ENCODE results near the gene ATR.
"Not testable (repeated sequence)": the region's sequence is repeated elsewhere in the genome, so short reads cannot be mapped to it uniquely, and the experiment has no call there.

ATR gene

GRCh38 chr3:142553741-142554140 lies 24.8 kb downstream of the ATR start:
- TF ChIP-seq CTCF (IDR thresholded peaks at IDR 0.05; ENCODE audit: insufficient read depth, low read depth, low read length, missing control alignments): no peak

GRCh38 chr3:142552579-142552978 lies 26.0 kb downstream of the ATR start:
- not testable (repeated sequence) for H3K4me3 ChIP-seq (ENCODE audit: low read length); DNase-seq (ENCODE audit: low read depth)

More at GRCh38 chr3:142553741-142554140, 24.8 kb downstream of the ATR start:
- no peak overlapping the region for H3K4me3 ChIP-seq (ENCODE audit: low read length)
- no peak for DNase-seq (ENCODE audit: low read depth)

- no peak for DNase-seq (ENCODE audit: low read depth)
- no peak overlapping the region for H3K4me3 ChIP-seq (ENCODE audit: low read length)
- no peak for TF ChIP-seq CTCF (IDR thresholded peaks at IDR 0.05; ENCODE audit: insufficient read depth, low read depth, low read length, missing control alignments)
These were observed 28.5 kb downstream of the ATR start for GRCh38 chr3:142549986-142550385.

- H3K4me3 ChIP-seq (ENCODE audit: low read length): no peak overlapping the region
- no peak for DNase-seq (ENCODE audit: low read depth)
- no peak for TF ChIP-seq CTCF (IDR thresholded peaks at IDR 0.05; ENCODE audit: insufficient read depth, low read depth, low read length, missing control alignments)
These were observed 35.2 kb downstream of the ATR start for GRCh38 chr3:142543307-142543706.

GRCh38 chr3:142542054-142542453 lies 36.5 kb downstream of the ATR start:
- TF ChIP-seq CTCF (IDR thresholded peaks at IDR 0.05; ENCODE audit: insufficient read depth, low read depth, low read length, missing control alignments): no peak
- H3K4me3 ChIP-seq (ENCODE audit: low read length): no peak overlapping the region
- no peak for DNase-seq (ENCODE audit: low read depth)

GRCh38 chr3:142536519-142536918 lies 42.0 kb downstream of the ATR start:
- TF ChIP-seq CTCF (IDR thresholded peaks at IDR 0.05; ENCODE audit: insufficient read depth, low read depth, low read length, missing control alignments): no peak
- DNase-seq (ENCODE audit: low read depth): no peak
- H3K4me3 ChIP-seq (ENCODE audit: low read length): no peak overlapping the region

- no peak for DNase-seq (ENCODE audit: low read depth)
- no peak for TF ChIP-seq CTCF (IDR thresholded peaks at IDR 0.05; ENCODE audit: insufficient read depth, low read depth, low read length, missing control alignments)
These were observed 44.0 kb downstream of the ATR start for GRCh38 chr3:142534543-142534942.

GRCh38 chr3:142530296-142530695 lies 48.2 kb downstream of the ATR start:
- no peak for DNase-seq (ENCODE audit: low read depth)
- no peak for TF ChIP-seq CTCF (IDR thresholded peaks at IDR 0.05; ENCODE audit: insufficient read depth, low read depth, low read length, missing control alignments)

More at GRCh38 chr3:142534543-142534942, 44.0 kb downstream of the ATR start:
- no peak overlapping the region for H3K4me3 ChIP-seq (ENCODE audit: low read length)

More at GRCh38 chr3:142530296-142530695, 48.2 kb downstream of the ATR start:
- H3K4me3 ChIP-seq (ENCODE audit: low read length): no peak overlapping the region
